ENCODE results near the gene DYNC1I1.

DYNC1I1 gene

DNA sequence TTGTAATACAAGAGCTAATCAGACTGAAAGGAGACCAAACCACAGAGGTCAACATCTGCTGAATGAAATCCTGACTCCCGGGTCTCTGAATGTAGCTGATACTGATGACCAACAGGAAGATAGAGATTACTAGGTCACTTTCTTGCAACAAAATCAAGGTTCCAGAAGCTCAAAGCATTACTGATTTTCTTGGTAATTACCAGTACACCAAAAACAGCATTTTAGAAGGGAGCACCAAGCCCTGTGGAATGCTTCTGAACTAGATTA is 371.8 kb downstream of the DYNC1I1 start:
- no peaks in the 10 kb centered on the region for H3K27me3 ChIP-seq (replicated peaks; ENCODE audit: control insufficient read depth, insufficient read depth, low read length)
- no peak overlapping the region for H3K4me3 ChIP-seq (replicated peaks; ENCODE audit: low read depth, low read length)
- TF ChIP-seq, protein P1, sequence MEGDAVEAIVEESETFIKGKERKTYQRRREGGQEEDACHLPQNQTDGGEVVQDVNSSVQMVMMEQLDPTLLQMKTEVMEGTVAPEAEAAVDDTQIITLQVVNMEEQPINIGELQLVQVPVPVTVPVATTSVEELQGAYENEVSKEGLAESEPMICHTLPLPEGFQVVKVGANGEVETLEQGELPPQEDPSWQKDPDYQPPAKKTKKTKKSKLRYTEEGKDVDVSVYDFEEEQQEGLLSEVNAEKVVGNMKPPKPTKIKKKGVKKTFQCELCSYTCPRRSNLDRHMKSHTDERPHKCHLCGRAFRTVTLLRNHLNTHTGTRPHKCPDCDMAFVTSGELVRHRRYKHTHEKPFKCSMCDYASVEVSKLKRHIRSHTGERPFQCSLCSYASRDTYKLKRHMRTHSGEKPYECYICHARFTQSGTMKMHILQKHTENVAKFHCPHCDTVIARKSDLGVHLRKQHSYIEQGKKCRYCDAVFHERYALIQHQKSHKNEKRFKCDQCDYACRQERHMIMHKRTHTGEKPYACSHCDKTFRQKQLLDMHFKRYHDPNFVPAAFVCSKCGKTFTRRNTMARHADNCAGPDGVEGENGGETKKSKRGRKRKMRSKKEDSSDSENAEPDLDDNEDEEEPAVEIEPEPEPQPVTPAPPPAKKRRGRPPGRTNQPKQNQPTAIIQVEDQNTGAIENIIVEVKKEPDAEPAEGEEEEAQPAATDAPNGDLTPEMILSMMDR (IDR thresholded peaks at IDR 0.05; ENCODE audit: insufficient read depth, low read length, poor library complexity, severe bottlenecking): no peak
- no peak for DNase-seq (ENCODE audit: extremely low read depth, insufficient read length)
- no peaks in the 10 kb centered on the region; the same call in 1 of the 2 replicates for H3K36me3 ChIP-seq (ENCODE audit: control insufficient read depth, insufficient read depth, low read length)

All from GM06990 (cell line).